Measurements from ENCODE around the gene FIS1. TPM values are rescaled to one million over a fixed set of nuclear protein-coding genes. Genes with fewer than 3 reads are reported as not detected.

The FIS1 gene
- total RNA-seq, 2 experiments from 2014 or later: 81.2 to 82.3 TPM

DNA sequence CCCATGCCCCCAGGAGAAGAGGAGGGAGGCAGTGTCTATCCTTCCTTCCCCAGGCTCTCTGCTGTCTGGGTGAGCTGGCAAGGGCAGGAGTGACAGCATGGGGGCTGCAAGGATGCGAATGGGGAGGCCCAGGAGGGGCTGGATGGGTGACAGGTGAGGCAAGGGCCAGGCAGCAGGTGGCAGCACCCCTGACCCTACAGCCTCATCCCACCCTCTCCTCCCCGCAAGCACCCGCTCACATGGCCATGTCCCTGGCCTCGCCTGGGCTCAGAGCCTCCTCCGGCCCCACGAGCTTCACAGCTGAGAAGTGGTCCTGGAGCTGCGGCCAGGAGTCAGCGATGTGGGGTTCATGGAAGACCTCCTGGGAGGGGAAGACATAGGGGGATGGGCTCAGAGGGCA, 32.9 kb downstream of the FIS1 start:
- H3K27ac Mint-ChIP-seq: no peak overlapping the region

GRCh38 chr7:101211501-101211900, 33.4 kb downstream of the FIS1 start:
- Histone ChIP-seq H3K4me3 (ENCODE audit: low read length) (no peak overlapping the region), H3K36me3 (ENCODE audit: insufficient read depth, low read length) (peaks cover 46% of the 10 kb centered on the region), H3K4me1 (ENCODE audit: insufficient read depth, low read length) (peaks cover 8% of the 10 kb centered on the region), H3K27me3 (ENCODE audit: control insufficient read depth in 1 of 2, insufficient read depth in 2 of 2, low read length in 2 of 2) (no peaks in the 10 kb centered on the region), H3K27ac (ENCODE audit: low read depth in 1 of 2, low read length in 2 of 2) (no peak overlapping the region), H3K9me3 (ENCODE audit: control insufficient read depth in 1 of 2, insufficient read depth in 1 of 2, low read length in 2 of 2) (no peaks in the 10 kb centered on the region)
- DNase-seq (no peak), ATAC-seq (ENCODE audit: poor library complexity) (no peak)
- Mint-ChIP-seq H3K4me3 (no peak overlapping the region), H3K9me3 (no peaks in the 10 kb centered on the region), H3K27ac (no peak overlapping the region), H3K36me3 (ENCODE audit: low read depth) (peaks cover 31% of the 10 kb centered on the region), H3K27me3 (no peaks in the 10 kb centered on the region), H3K4me1 (ENCODE audit: low read depth) (peaks cover 7% of the 10 kb centered on the region)
- ChIA-PET POLR2A (no interaction called here), CTCF (no interaction called here)
- no peak for TF ChIP-seq CTCF (IDR thresholded peaks at IDR 0.05)
- intact Hi-C loops (cut with DNase I, micrococcal nuclease): loop anchor here in 1 of 2 experiments (10.0 kb wide), 1 partner anchor 317 kb away; the partner anchor contains the start of gene ACHE

More for the DNA sequence above, 32.9 kb downstream of the FIS1 start:
- H3K36me3 ChIP-seq (ENCODE audit: insufficient read depth, low read length): peaks cover 46% of the 10 kb centered on the region
- H3K9me3 ChIP-seq (ENCODE audit: control insufficient read depth in 1 of 2, insufficient read depth in 1 of 2, low read length in 2 of 2): no peaks in the 10 kb centered on the region
- H3K4me1 ChIP-seq (ENCODE audit: insufficient read depth, low read length): peaks cover 13% of the 10 kb centered on the region
- POLR2A ChIA-PET: no interaction called here
- ATAC-seq (ENCODE audit: poor library complexity) (no peak), DNase-seq (no peak)
- CTCF ChIA-PET: no interaction called here
- intact Hi-C loops (cut with DNase I, micrococcal nuclease): loop anchor here in 1 of 2 experiments (10.0 kb wide), 1 partner anchor 317 kb away; the partner anchor contains the start of gene ACHE
- Mint-ChIP-seq H3K9me3 (no peaks in the 10 kb centered on the region), H3K4me3 (no peak overlapping the region), H3K27me3 (no peaks in the 10 kb centered on the region), H3K4me1 (ENCODE audit: low read depth) (peaks cover 10% of the 10 kb centered on the region), H3K36me3 (ENCODE audit: low read depth) (peaks cover 34% of the 10 kb centered on the region)
- TF ChIP-seq CTCF (IDR thresholded peaks at IDR 0.05): no peak
- no peak overlapping the region for H3K4me3 ChIP-seq (ENCODE audit: low read length)
- H3K27me3 ChIP-seq (ENCODE audit: control insufficient read depth in 1 of 2, insufficient read depth in 2 of 2, low read length in 2 of 2): no peaks in the 10 kb centered on the region
- H3K27ac ChIP-seq (ENCODE audit: low read depth in 1 of 2, low read length in 2 of 2): no peak overlapping the region

DNA sequence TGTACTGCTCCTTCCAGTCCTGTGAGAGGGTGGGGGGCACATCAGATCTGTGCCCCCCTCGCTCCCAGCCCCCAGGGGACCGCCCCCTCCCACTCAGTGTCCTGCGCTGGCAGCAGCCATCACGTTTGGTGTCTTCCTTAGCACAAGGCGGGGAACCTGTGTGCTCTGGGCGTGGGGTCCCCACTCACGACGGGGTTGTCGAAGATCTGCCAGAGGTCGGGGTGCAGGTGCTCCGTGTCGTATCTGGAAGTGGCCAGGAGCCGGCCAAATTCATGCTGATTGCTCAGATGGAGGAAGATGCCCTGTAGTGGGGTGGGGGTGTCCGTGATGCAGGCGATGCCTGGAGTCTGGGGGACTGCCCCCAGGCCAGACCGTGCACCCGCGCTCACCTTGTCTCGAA, 34.7 kb downstream of the FIS1 start:
- H3K27ac ChIP-seq (ENCODE audit: low read depth in 1 of 2, low read length in 2 of 2): no peak overlapping the region
- DNase-seq (no peak), ATAC-seq (ENCODE audit: poor library complexity) (no peak)
- Mint-ChIP-seq H3K9me3 (no peaks in the 10 kb centered on the region), H3K27me3 (no peaks in the 10 kb centered on the region), H3K27ac (no peak overlapping the region), H3K4me3 (no peak overlapping the region), H3K36me3 (ENCODE audit: low read depth) (peaks cover 24% of the 10 kb centered on the region), H3K4me1 (ENCODE audit: low read depth) (no peaks in the 10 kb centered on the region)
- no peak overlapping the region for H3K4me3 ChIP-seq (ENCODE audit: low read length)
- no peak for TF ChIP-seq CTCF (IDR thresholded peaks at IDR 0.05)
- H3K4me1 ChIP-seq (ENCODE audit: insufficient read depth, low read length): peaks cover 1% of the 10 kb centered on the region
- H3K27me3 ChIP-seq (ENCODE audit: control insufficient read depth in 1 of 2, insufficient read depth in 2 of 2, low read length in 2 of 2): no peaks in the 10 kb centered on the region
- ChIA-PET POLR2A (no interaction called here), CTCF (no interaction called here)
- peaks cover 45% of the 10 kb centered on the region for H3K36me3 ChIP-seq (ENCODE audit: insufficient read depth, low read length)
- intact Hi-C loops (cut with DNase I, micrococcal nuclease): loop anchor here in 1 of 2 experiments (10.0 kb wide), 1 partner anchor 315 kb away; the partner anchor contains the start of gene ACHE
- no peaks in the 10 kb centered on the region for H3K9me3 ChIP-seq (ENCODE audit: control insufficient read depth in 1 of 2, insufficient read depth in 1 of 2, low read length in 2 of 2)
